ENCODE data around the gene GAS6. TPM values are rescaled to one million over a fixed set of nuclear protein-coding genes. Genes with fewer than 3 reads are reported as not detected.

Gene GAS6
- total RNA-seq, 1 experiment from 2014 or later = 49.4 TPM

DNA sequence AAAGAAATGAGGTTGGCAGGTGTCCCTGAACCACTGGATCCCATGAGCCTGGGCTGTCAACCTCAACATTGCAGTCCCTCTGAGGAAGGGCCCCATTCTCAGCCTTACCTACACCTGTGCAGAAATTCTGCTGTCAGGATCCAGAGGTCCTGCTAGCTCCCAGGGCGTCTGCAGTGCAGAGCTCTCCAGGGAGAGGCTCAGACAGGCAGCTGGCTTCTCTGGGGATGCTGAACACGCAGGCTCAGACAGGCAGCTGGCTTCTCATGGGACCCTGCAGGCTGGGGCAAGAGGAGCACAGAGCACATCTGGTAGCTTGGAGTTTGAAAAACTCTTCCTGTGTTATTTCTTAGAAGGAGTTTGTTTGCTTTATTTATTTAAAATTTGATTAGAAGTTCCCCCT, 53.9 kb downstream of the GAS6 start:
- ChIA-PET POLR2A (no interaction called here), CTCF (no interaction called here), RAD21 (ENCODE audit: low non-redundant PET in 1 of 2, low total read pairs in 2 of 2, uncharacterized antibody in 2 of 2, unreplicated experiment in 2 of 2) (no interaction called here)
- peaks cover 1 to 8% of the 10 kb centered on the region in 2 experiments for H3K4me1 ChIP-seq (ENCODE audit: control insufficient read depth in 1 of 2, insufficient read depth in 2 of 2, low read length in 2 of 2)
- no peak overlapping the region for H3K9ac ChIP-seq (ENCODE audit: low read length)
- H3K4me3 ChIP-seq (replicated peaks in 1 of 2; ENCODE audit: low read depth in 1 of 2, low read length in 2 of 2) = no peak overlapping the region
- H3K27ac ChIP-seq (ENCODE audit: low read depth, low read length) = no peak overlapping the region
- no peaks in the 10 kb centered on the region for H3K27me3 ChIP-seq (ENCODE audit: insufficient read depth, low read length)
- intact Hi-C loops (cut with micrococcal nuclease) = no loop called here
- no peaks in the 10 kb centered on the region for H3K79me2 ChIP-seq (ENCODE audit: insufficient read depth, low read length)
- H3K4me2 ChIP-seq (ENCODE audit: low read length) = no peak overlapping the region
- DNase-seq (ENCODE audit: low read depth, low spot score) (no peak), ATAC-seq (no peak)
- no peaks in the 10 kb centered on the region for H3K9me2 ChIP-seq (ENCODE audit: insufficient read depth)
- BruUV-seq (replicated peaks) = no TSS peak
- H2AFZ ChIP-seq (ENCODE audit: low read depth, low read length, poor library complexity, severe bottlenecking) = no peak overlapping the region
- no peaks in the 10 kb centered on the region for H3K36me3 ChIP-seq (ENCODE audit: control insufficient read depth in 1 of 2, insufficient read depth in 2 of 2, low read length in 2 of 2)
- H3K9me3 ChIP-seq (ENCODE audit: control insufficient read depth in 1 of 2, insufficient read depth in 1 of 2, low read depth in 1 of 2, low read length in 2 of 2) = peaks cover 16 to 17% of the 10 kb centered on the region in 2 experiments; a peak in 2 of 4 replicates
- no peaks in the 10 kb centered on the region for H4K20me1 ChIP-seq (ENCODE audit: insufficient read depth)
- TF ChIP-seq POLR2A (IDR thresholded peaks at IDR 0.05; ENCODE audit: borderline replicate concordance, extremely low read depth, insufficient read depth, insufficient read length) (no peak), FOSL1 (IDR thresholded peaks at IDR 0.05; ENCODE audit: low read depth) (no peak)
- TF ChIP-seq, protein P1, sequence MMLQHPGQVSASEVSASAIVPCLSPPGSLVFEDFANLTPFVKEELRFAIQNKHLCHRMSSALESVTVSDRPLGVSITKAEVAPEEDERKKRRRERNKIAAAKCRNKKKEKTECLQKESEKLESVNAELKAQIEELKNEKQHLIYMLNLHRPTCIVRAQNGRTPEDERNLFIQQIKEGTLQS (IDR thresholded peaks at IDR 0.05) = no peak

DNA sequence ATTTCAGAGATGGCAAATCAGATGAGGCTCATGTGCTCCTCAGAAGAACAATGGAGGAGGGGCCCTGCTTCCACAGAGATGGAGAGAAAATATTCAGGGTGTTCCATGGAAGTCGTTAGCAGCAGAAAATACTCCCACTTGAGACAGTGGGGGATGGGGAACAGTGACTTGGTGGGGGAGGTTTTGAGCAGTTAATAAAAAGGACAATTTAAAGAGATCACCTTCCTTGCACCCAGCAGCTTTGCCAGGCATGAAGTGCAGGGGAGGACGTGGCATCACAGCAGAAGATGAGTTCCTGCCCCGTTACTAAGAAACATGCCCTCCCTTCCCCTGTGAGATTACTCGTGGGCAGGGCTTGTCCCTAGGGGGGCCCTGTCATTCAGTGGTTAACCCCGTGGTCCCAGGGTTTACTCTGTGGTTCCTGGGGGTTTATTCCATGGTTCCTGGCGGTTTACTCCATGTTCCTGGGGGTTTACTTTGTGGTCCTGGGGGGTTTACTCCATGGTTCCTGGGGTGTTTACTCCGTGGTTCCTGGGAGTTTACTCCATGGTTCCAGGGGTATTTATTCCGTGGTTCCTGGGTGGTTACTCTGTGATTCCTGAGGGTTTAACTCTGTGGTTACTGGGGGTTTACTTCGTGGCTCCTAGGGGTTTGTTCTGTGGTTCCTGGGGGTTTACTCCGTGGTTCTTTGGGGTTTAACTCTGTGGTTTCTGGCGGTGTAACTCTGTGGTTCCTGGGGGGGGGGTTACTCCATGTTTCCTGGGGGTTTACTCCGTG, 55.6 kb downstream of the GAS6 start:
- H3K36me3 ChIP-seq (ENCODE audit: control insufficient read depth in 1 of 2, insufficient read depth in 2 of 2, low read length in 2 of 2) = no peaks in the 10 kb centered on the region
- intact Hi-C loops (cut with micrococcal nuclease) = no loop called here
- H2AFZ ChIP-seq (ENCODE audit: low read depth, low read length, poor library complexity, severe bottlenecking) = no peak overlapping the region
- no peak overlapping the region for H3K4me3 ChIP-seq (replicated peaks in 1 of 2; ENCODE audit: low read depth in 1 of 2, low read length in 2 of 2)
- RAD21 ChIA-PET (ENCODE audit: low non-redundant PET in 1 of 2, low total read pairs in 2 of 2, uncharacterized antibody in 2 of 2, unreplicated experiment in 2 of 2) = no interaction called here
- peaks cover 16 to 17% of the 10 kb centered on the region in 2 experiments; a peak in 2 of 4 replicates for H3K9me3 ChIP-seq (ENCODE audit: control insufficient read depth in 1 of 2, insufficient read depth in 1 of 2, low read depth in 1 of 2, low read length in 2 of 2)
- H3K79me2 ChIP-seq (ENCODE audit: insufficient read depth, low read length) = no peaks in the 10 kb centered on the region
- no peaks in the 10 kb centered on the region for H3K9me2 ChIP-seq (ENCODE audit: insufficient read depth)
- POLR2A ChIA-PET = no interaction called here
- H4K20me1 ChIP-seq (ENCODE audit: insufficient read depth) = no peaks in the 10 kb centered on the region
- no peaks in the 10 kb centered on the region for H3K27me3 ChIP-seq (ENCODE audit: insufficient read depth, low read length)
- H3K27ac ChIP-seq (ENCODE audit: low read depth, low read length) = no peak overlapping the region
- DNase-seq (ENCODE audit: low read depth, low spot score) (no peak), ATAC-seq (no peak)
- H3K4me2 ChIP-seq (ENCODE audit: low read length) = no peak overlapping the region
- CTCF ChIA-PET = no interaction called here
- no peaks in the 10 kb centered on the region for H3K4me1 ChIP-seq (ENCODE audit: control insufficient read depth in 1 of 2, insufficient read depth in 2 of 2, low read length in 2 of 2)
- no peak overlapping the region for H3K9ac ChIP-seq (ENCODE audit: low read length)
- no TSS peak for BruUV-seq (replicated peaks)
- TF ChIP-seq SIN3A (IDR thresholded peaks at IDR 0.05; ENCODE audit: low read depth) (no peak), SRF (IDR thresholded peaks at IDR 0.05; ENCODE audit: low read depth) (no peak), ELF1 (IDR thresholded peaks at IDR 0.05; ENCODE audit: borderline replicate concordance, low read depth) (no peak), ZFX (IDR thresholded peaks at IDR 0.05) (no peak), POLR2A (IDR thresholded peaks at IDR 0.05; ENCODE audit: borderline replicate concordance, extremely low read depth, insufficient read depth, insufficient read length) (no peak), EZH2phosphoT487 (IDR thresholded peaks at IDR 0.05; ENCODE audit: borderline replicate concordance) (no peak), RAD21 (IDR thresholded peaks at IDR 0.05; ENCODE audit: low read depth) (no peak), EGR1 (IDR thresholded peaks at IDR 0.05; ENCODE audit: low read depth) (no peak), JUND (IDR thresholded peaks at IDR 0.05) (no peak)
- TF ChIP-seq, protein P2, sequence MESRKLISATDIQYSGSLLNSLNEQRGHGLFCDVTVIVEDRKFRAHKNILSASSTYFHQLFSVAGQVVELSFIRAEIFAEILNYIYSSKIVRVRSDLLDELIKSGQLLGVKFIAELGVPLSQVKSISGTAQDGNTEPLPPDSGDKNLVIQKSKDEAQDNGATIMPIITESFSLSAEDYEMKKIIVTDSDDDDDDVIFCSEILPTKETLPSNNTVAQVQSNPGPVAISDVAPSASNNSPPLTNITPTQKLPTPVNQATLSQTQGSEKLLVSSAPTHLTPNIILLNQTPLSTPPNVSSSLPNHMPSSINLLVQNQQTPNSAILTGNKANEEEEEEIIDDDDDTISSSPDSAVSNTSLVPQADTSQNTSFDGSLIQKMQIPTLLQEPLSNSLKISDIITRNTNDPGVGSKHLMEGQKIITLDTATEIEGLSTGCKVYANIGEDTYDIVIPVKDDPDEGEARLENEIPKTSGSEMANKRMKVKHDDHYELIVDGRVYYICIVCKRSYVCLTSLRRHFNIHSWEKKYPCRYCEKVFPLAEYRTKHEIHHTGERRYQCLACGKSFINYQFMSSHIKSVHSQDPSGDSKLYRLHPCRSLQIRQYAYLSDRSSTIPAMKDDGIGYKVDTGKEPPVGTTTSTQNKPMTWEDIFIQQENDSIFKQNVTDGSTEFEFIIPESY (IDR thresholded peaks at IDR 0.05; ENCODE audit: extremely low read depth, insufficient replicate concordance, low read length) = no peak
- TF ChIP-seq, protein P3, sequence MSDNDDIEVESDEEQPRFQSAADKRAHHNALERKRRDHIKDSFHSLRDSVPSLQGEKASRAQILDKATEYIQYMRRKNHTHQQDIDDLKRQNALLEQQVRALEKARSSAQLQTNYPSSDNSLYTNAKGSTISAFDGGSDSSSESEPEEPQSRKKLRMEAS (IDR thresholded peaks at IDR 0.05) = no peak
- TF ChIP-seq, protein P4, sequence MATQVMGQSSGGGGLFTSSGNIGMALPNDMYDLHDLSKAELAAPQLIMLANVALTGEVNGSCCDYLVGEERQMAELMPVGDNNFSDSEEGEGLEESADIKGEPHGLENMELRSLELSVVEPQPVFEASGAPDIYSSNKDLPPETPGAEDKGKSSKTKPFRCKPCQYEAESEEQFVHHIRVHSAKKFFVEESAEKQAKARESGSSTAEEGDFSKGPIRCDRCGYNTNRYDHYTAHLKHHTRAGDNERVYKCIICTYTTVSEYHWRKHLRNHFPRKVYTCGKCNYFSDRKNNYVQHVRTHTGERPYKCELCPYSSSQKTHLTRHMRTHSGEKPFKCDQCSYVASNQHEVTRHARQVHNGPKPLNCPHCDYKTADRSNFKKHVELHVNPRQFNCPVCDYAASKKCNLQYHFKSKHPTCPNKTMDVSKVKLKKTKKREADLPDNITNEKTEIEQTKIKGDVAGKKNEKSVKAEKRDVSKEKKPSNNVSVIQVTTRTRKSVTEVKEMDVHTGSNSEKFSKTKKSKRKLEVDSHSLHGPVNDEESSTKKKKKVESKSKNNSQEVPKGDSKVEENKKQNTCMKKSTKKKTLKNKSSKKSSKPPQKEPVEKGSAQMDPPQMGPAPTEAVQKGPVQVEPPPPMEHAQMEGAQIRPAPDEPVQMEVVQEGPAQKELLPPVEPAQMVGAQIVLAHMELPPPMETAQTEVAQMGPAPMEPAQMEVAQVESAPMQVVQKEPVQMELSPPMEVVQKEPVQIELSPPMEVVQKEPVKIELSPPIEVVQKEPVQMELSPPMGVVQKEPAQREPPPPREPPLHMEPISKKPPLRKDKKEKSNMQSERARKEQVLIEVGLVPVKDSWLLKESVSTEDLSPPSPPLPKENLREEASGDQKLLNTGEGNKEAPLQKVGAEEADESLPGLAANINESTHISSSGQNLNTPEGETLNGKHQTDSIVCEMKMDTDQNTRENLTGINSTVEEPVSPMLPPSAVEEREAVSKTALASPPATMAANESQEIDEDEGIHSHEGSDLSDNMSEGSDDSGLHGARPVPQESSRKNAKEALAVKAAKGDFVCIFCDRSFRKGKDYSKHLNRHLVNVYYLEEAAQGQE (IDR thresholded peaks at IDR 0.05; ENCODE audit: low read depth) = no peak

Data from HCT116 (cell line).